CD1c-positive myeloid dendritic cell (primary cell): ENCODE results near the gene GRK6.

ENCODE experiments used
- DNase-seq: peaks from one replicate; pipeline ENCODE4 v3.0.0-alpha.2; 2016; ENCODE audit errors: extremely low spot score

The GRK6 gene

GRCh38 chr5:177487144-177487543 lies 60.7 kb downstream of the GRK6 start:
- DNase-seq: no peak

- DNase-seq: no peak
Observed at GRCh38 chr5:177487975-177488374, 61.5 kb downstream of the GRK6 start.

GRCh38 chr5:177489119-177489716 lies 62.7 kb downstream of the GRK6 start:
- DNase-seq: no peak

GRCh38 chr5:177490311-177490991 lies 64.0 kb downstream of the GRK6 start:
- DNase-seq: peak; percentile 34

- no peak for DNase-seq
Observed at GRCh38 chr5:177490992-177491391, 64.5 kb downstream of the GRK6 start.

GRCh38 chr5:177491429-177491945 lies 65.0 kb downstream of the GRK6 start:
- no peak for DNase-seq

- no peak for DNase-seq
Observed at GRCh38 chr5:177491983-177492746, 65.7 kb downstream of the GRK6 start.
